OCI-LY7 (cell line): Measurements from ENCODE around the gene ZBTB26. TPM values are rescaled to one million over a fixed set of nuclear protein-coding genes. Genes with fewer than 3 reads are reported as not detected.
"Not testable (repeated sequence)": the region's sequence is repeated elsewhere in the genome, so short reads cannot be mapped to it uniquely, and the experiment has no call there.

Source experiments
- BruUV-seq: library from RNA; stranded (reverse); fragments of 400-500 nt; replicated peaks from 2 replicates; lab custom pipeline; 2021; lab: Mats Ljungman, UMichigan
- CTCF ChIA-PET: fragments of 300-600 bp; sonication (Branson Sonifier 250); formaldehyde crosslinking; loops from one replicate; lab custom pipeline; 2022; ENCODE audit warnings: antibody characterized with exemption; ENCODE audit not compliant: unreplicated experiment; lab: Charles Lee
- POLR2A ChIA-PET: fragments of 300-600 bp; sonication (Branson Sonifier 250); formaldehyde crosslinking; loops from one replicate; lab custom pipeline; 2022; ENCODE audit warnings: antibody characterized with exemption; lab: Charles Lee
- DNase-seq: peaks from one replicate; pipeline ENCODE4 v3.0.0-alpha.2; 2015; ENCODE audit warnings: low spot score
- H2AFZ ChIP-seq: fragments of 200-600 bp; sonication (generic), shearing (Covaris generic); 2 replicates; pipeline ENCODE4 v1.6.1; 2014; ENCODE audit warnings: mild to moderate bottlenecking, antibody characterized with exemption, low read length, moderate library complexity
- H3K27ac ChIP-seq: fragments of 200-600 bp; sonication (generic); 2 replicates; pipeline ENCODE4 v1.5.1; 2014; ENCODE audit warnings: mixed run types, low read depth, mild to moderate bottlenecking, moderate library complexity, low read length, inconsistent platforms; ENCODE audit not compliant: poor library complexity, severe bottlenecking
- H3K36me3 ChIP-seq: fragments of 200-600 bp; sonication (generic); 2 replicates; pipeline ENCODE4 v1.6.1; 2014; ENCODE audit warnings: mild to moderate bottlenecking, antibody characterized with exemption, low read length, moderate library complexity, mixed read lengths; ENCODE audit not compliant: insufficient read depth
- H3K4me1 ChIP-seq: fragments of 200-600 bp; sonication (generic); 2 replicates; pipeline ENCODE4 v1.5.1; 2014; ENCODE audit warnings: mild to moderate bottlenecking, low read length; ENCODE audit not compliant: insufficient read depth, poor library complexity, severe bottlenecking
- H3K4me2 ChIP-seq: fragments of 200-600 bp; sonication (generic); 2 replicates; pipeline ENCODE4 v1.6.1; 2014; ENCODE audit warnings: mild to moderate bottlenecking, low read length
- H3K4me3 ChIP-seq: fragments of 200-600 bp; sonication (generic); 2 replicates; pipeline ENCODE4 v1.5.1; 2014; ENCODE audit warnings: mild to moderate bottlenecking, low read depth, low read length; ENCODE audit not compliant: poor library complexity, severe bottlenecking
- H3K79me2 ChIP-seq: fragments of 200-600 bp; sonication (generic); 2 replicates; pipeline ENCODE4 v1.6.1; 2016; ENCODE audit warnings: low read depth, mild to moderate bottlenecking, low read length, moderate library complexity, mixed read lengths; ENCODE audit not compliant: insufficient read depth
- H3K9me2 ChIP-seq: fragments of 200-600 bp; sonication (generic); 2 replicates; pipeline ENCODE4 v1.6.1; 2016; ENCODE audit warnings: mild to moderate bottlenecking, low read length, mixed read lengths; ENCODE audit not compliant: insufficient read depth
- H3K9me3 ChIP-seq: fragments of 200-600 bp; sonication (generic); 2 replicates; pipeline ENCODE4 v1.6.1; 2014; ENCODE audit warnings: mild to moderate bottlenecking, mixed run types, low read length, mixed read lengths
- H4K20me1 ChIP-seq: fragments of 200-600 bp; sonication (generic); 2 replicates; pipeline ENCODE4 v1.6.1; 2014; ENCODE audit warnings: mild to moderate bottlenecking, antibody characterized with exemption, low read length, moderate library complexity, mixed read lengths; ENCODE audit not compliant: insufficient read depth
- EZH2phosphoT487 ChIP-seq: fragments of 200-600 bp; sonication (generic); IDR thresholded peaks from 2 replicates; pipeline ENCODE4 v1.6.1; 2018; ENCODE audit warnings: low read depth, borderline replicate concordance, mild to moderate bottlenecking, mixed run types, antibody characterized with exemption, low read length, moderate library complexity, mixed read lengths
- intact Hi-C: fragments of 100-400 bp; cut with micrococcal nuclease; formaldehyde crosslinking; loops from one replicate; pipeline ENCODE4 v1.10.0; 2022; ENCODE audit not compliant: unreplicated experiment
- total RNA-seq, 2 experiments: library from RNA; depleted of rRNA in 1 of 2; stranded (reverse); fragments of >200 nt in 1 of 2; shearing (Covaris generic) in 1 of 2; gene quantifications; 2 replicates each; pipeline ENCODE4 v1.2.3, GENCODE V29; 2014 to 2022
- TF ChIP-seq, protein P1 (sequence below): fragments of 200-600 bp; sonication (generic); conservative IDR thresholded peaks from 2 replicates; pipeline ENCODE4 v1.5.1; 2014; ENCODE audit warnings: mild to moderate bottlenecking, antibody characterized with exemption, low read length, moderate library complexity, mixed read lengths

ZBTB26 gene
- total RNA-seq, 2 experiments from 2014 or later, result 10.8 to 14.2 TPM

DNA sequence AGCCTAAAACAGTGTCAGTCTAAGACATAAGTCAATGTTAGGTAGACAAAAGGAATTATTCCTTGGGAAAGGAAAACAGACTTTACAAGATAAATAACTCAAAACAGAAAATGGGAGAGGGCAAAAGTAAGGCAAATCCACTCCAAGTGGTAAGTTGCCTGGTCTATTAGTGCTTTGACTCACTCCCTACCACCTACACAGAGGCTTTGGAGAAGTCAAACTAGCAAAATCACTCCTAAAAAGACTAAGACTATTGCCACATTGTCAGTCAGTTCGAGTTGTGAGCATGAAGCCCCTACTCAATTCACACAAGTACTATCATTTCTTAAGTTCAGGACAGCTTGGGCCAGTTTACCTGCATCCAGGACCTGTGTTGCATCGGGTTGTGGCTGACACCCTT is 13.0 kb downstream of the ZBTB26 start:
- no peaks in the 10 kb centered on the region for H4K20me1 ChIP-seq
- DNase-seq, result no peak
- H3K4me1 ChIP-seq, result peaks cover 7% of the 10 kb centered on the region
- no peak overlapping the region for H3K4me2 ChIP-seq
- intact Hi-C loops, result no loop called here
- peaks cover 12% of the 10 kb centered on the region for H3K79me2 ChIP-seq
- H3K4me3 ChIP-seq, result no peak overlapping the region
- no peak overlapping the region for H3K27ac ChIP-seq
- no TSS peak for BruUV-seq
- CTCF ChIA-PET, result no interaction called here
- TF ChIP-seq, protein P1, sequence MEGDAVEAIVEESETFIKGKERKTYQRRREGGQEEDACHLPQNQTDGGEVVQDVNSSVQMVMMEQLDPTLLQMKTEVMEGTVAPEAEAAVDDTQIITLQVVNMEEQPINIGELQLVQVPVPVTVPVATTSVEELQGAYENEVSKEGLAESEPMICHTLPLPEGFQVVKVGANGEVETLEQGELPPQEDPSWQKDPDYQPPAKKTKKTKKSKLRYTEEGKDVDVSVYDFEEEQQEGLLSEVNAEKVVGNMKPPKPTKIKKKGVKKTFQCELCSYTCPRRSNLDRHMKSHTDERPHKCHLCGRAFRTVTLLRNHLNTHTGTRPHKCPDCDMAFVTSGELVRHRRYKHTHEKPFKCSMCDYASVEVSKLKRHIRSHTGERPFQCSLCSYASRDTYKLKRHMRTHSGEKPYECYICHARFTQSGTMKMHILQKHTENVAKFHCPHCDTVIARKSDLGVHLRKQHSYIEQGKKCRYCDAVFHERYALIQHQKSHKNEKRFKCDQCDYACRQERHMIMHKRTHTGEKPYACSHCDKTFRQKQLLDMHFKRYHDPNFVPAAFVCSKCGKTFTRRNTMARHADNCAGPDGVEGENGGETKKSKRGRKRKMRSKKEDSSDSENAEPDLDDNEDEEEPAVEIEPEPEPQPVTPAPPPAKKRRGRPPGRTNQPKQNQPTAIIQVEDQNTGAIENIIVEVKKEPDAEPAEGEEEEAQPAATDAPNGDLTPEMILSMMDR, result no peak
- TF ChIP-seq EZH2phosphoT487, result no peak
- H2AFZ ChIP-seq, result no peak overlapping the region
- H3K36me3 ChIP-seq, result peaks cover 32% of the 10 kb centered on the region
- POLR2A ChIA-PET, result no interaction called here
- no peaks in the 10 kb centered on the region for H3K9me3 ChIP-seq
- H3K9me2 ChIP-seq, result no peaks in the 10 kb centered on the region

DNA sequence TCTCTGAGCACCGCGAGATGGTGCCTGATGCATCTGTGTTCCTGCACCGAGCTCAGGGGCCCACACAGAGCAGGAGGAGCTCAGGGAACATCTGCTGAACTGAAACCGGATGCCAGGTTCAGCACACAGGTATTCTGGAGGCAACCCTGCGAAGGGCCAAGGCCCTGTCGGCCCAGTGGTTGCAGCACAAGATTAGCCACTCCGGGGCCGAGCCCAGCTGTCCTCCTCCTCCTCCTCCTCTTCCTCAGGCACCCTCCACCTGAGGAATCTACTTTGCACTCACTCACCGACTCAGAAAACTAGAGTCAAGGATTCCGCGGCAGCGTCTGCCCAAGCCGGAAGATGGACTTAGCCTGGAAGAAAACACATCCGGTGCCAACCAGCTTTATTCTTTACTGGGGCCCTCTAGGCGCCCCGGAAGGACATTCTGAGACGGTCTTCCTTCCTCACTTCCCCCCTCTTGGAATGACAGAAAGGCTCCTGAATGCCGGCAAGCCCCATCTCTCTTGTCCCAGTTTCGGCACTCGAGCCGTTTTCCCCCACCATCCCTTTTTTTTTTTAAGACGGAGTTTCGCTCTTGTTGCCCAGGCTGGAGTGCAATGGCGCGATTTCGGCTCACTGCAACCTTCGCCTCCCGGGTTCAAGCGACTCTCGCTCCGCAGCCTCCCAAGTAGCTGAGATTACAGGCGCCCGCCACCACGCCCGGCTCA is 18.2 kb downstream of the ZBTB26 start, which contains the start of gene ZBTB6:
ZBTB6 (minus strand) TSS at position 360 of the 710 bp plus-strand sequence. CDS start 1,251 bp downstream, outside the sequence.
- Histone ChIP-seq H3K9me2 (no peaks in the 10 kb centered on the region), H3K4me1 (peaks cover 24% of the 10 kb centered on the region), H3K4me2 (peak within 1 kb of the TSS; percentile 83), H3K36me3 (peaks cover 39% of the 10 kb centered on the region), H3K79me2 (peaks cover 44% of the 10 kb centered on the region), H4K20me1 (no peaks in the 10 kb centered on the region), H2AFZ (peak within 1 kb of the TSS; percentile 45; the same call in 1 of the 2 replicates), H3K4me3 (peak within 1 kb of the TSS; percentile 76), H3K9me3 (no peaks in the 10 kb centered on the region), H3K27ac (peak within 1 kb of the TSS; percentile 88)
- TF ChIP-seq, protein P1, result no peak; the same call in 1 of the 2 replicates
- TF ChIP-seq EZH2phosphoT487, result no peak
- no TSS peak for BruUV-seq
- ChIA-PET POLR2A (interaction anchor here (0.5 to 4.1 kb wide), 20 partner anchors 8 to 795 kb away, joined by 3 to 29 read pairs (median 4); partner anchors contain the start of genes MRRF, RABGAP1, RBM18 and RC3H2), CTCF (no interaction called here)
- peak; percentile 95 for DNase-seq
- intact Hi-C loops, result loop anchor here (1.0 kb wide), 1 partner anchor 18 kb away; the partner anchor contains the start of gene ZBTB26

DNA sequence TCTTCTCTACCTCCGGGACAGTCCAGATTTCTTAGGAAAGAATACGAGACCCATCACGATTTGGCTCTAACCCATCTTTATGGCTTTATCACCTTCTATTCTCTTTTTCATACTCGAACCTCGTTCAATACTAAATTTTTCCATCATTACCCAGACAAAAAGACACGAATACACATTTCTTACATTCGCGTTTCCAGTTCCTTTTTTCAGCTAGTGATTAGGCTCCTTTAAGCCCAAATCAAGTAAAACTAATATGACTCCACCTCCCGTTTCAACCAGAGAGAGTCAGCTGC is 18.7 kb downstream of the ZBTB26 start:
- no TSS peak for BruUV-seq
- ChIA-PET POLR2A (interaction anchor here (0.5 to 4.1 kb wide), 16 partner anchors 7 to 795 kb away, joined by 3 to 29 read pairs (median 5); partner anchors contain the start of genes MRRF, RABGAP1, RBM18 and RC3H2), CTCF (no interaction called here)
- peaks cover 39% of the 10 kb centered on the region for H3K36me3 ChIP-seq
- H3K79me2 ChIP-seq, result peaks cover 45% of the 10 kb centered on the region
- peak overlapping the region; percentile 45; the same call in 1 of the 2 replicates for H2AFZ ChIP-seq
- no peaks in the 10 kb centered on the region for H3K9me2 ChIP-seq
- H3K27ac ChIP-seq, result peak overlapping the region; percentile 88
- no peaks in the 10 kb centered on the region for H3K9me3 ChIP-seq
- peak overlapping the region; percentile 83 for H3K4me2 ChIP-seq
- H4K20me1 ChIP-seq, result no peaks in the 10 kb centered on the region
- TF ChIP-seq EZH2phosphoT487, result no peak
- TF ChIP-seq, protein P1, result peak; percentile 53; the same call in 1 of the 2 replicates
- peaks cover 24% of the 10 kb centered on the region for H3K4me1 ChIP-seq
- no peak for DNase-seq
- H3K4me3 ChIP-seq, result peak overlapping the region; percentile 76
- intact Hi-C loops, result no loop called here

DNA sequence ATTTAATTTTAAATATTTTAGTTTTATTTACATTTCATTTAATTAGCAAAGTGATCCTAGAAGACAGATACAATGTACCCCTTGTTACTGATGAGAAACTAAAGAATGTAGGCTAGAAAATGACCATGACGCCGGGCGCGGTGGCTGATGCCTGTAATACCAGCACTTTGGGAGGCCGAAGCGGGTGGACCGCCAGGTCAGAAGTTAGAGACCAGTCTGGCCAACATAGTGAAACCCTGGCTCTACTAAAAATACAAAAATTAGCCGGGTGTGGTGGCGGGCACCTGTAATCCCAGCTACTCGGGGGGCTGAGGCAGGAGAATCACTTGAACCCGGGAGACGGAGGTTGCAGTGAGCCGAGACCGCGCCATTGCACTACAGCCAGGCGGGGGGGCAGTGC is 25.2 kb downstream of the ZBTB26 start:
- H3K27ac ChIP-seq, BruUV-seq, H3K4me2 ChIP-seq, H2AFZ ChIP-seq, H3K4me3 ChIP-seq, DNase-seq, H3K9me3 ChIP-seq, H3K9me2 ChIP-seq, CTCF ChIA-PET: not testable (repeated sequence)
- POLR2A ChIA-PET, result interaction anchor here (1.1 to 4.5 kb wide), 4 partner anchors 9 to 78 kb away, joined by 4 to 29 read pairs (median 6); partner anchors contain the start of genes PDCL and ZBTB26
- peaks cover 33% of the 10 kb centered on the region for H3K4me1 ChIP-seq
- H3K36me3 ChIP-seq, result peaks cover 37% of the 10 kb centered on the region
- peaks cover 11% of the 10 kb centered on the region; the same call in 1 of the 2 replicates for H4K20me1 ChIP-seq
- intact Hi-C loops, result loop anchor here (10.0 kb wide), 1 partner anchor 439 kb away; no protein-coding TSS in a partner anchor
- H3K79me2 ChIP-seq, result peaks cover 67% of the 10 kb centered on the region
